HCT116 (cell line): ENCODE data around the gene CHODL. TPM values are rescaled to one million over a fixed set of nuclear protein-coding genes. Genes with fewer than 3 reads are reported as not detected.

Experiments used
- ATAC-seq: fragments of 200-7000 bp; cut with Tn5 transposase; 2 replicates; pipeline ENCODE4 v1.9.1; 2020; ENCODE audit warnings: mild to moderate bottlenecking, moderate library complexity
- BruUV-seq: library from RNA; stranded (reverse); fragments of 400-500 nt; replicated peaks from 2 replicates; lab custom pipeline; 2021; lab: Mats Ljungman, UMichigan
- CTCF ChIA-PET: fragments of 300-600 bp; sonication (Branson Sonifier 250); formaldehyde crosslinking; loops from one replicate; lab custom pipeline; 2021; ENCODE audit warnings: antibody characterized with exemption; lab: Charles Lee
- POLR2A ChIA-PET: fragments of 300-600, 350-600 bp; sonication (Branson Sonifier 250); formaldehyde crosslinking; loops from one replicate; lab custom pipeline; 2021; ENCODE audit warnings: antibody characterized with exemption; lab: Charles Lee
- RAD21 ChIA-PET, 2 experiments: fragments of 300-600 bp; sonication (Branson Sonifier 250); formaldehyde crosslinking; loops; one replicate each; lab custom pipeline; 2023; ENCODE audit warnings: low total read pairs in 2 of 2; ENCODE audit not compliant: uncharacterized antibody in 2 of 2, unreplicated experiment in 2 of 2, low non-redundant PET in 1 of 2; lab: Charles Lee
- DNase-seq: peaks from one replicate; pipeline ENCODE4 v3.0.0-alpha.2; 2010; ENCODE audit warnings: low read depth, low spot score
- H2AFZ ChIP-seq: fragments of 200-600 bp; shearing (Covaris generic), sonication (generic); 2 replicates; pipeline ENCODE4 v1.6.1; 2017; ENCODE audit warnings: low read depth, mixed run types, mixed read lengths, antibody characterized with exemption, low read length; ENCODE audit not compliant: poor library complexity, severe bottlenecking
- H3K27ac ChIP-seq: 2 replicates; pipeline ENCODE4 v1.5.1; 2012; ENCODE audit warnings: low read depth, low read length
- H3K27me3 ChIP-seq: fragments of 200-600 bp; sonication (generic); 2 replicates; pipeline ENCODE4 v1.6.1; 2016; ENCODE audit warnings: mixed run types, low read length, mixed read lengths; ENCODE audit not compliant: insufficient read depth
- H3K36me3 ChIP-seq, 2 experiments: fragments of 200-500 bp in 1 of 2; fragments of 200-600 bp in 1 of 2; sonication (Bioruptor generic) in 1 of 2; sonication (generic) in 1 of 2; 2 replicates each; pipeline versions ENCODE4 v1.5.1 to v1.6.1; 2014 to 2016; ENCODE audit warnings: low read length in 2 of 2, inconsistent platforms in 1 of 2, mixed read lengths in 1 of 2, mixed run types in 1 of 2; ENCODE audit not compliant: insufficient read depth in 2 of 2, control insufficient read depth in 1 of 2
- H3K4me1 ChIP-seq, 2 experiments: fragments of 200-600 bp in 1 of 2; sonication (generic) in 1 of 2; 2 replicates each; pipeline versions ENCODE4 v1.5.1 to v1.6.1; 2012 to 2017; ENCODE audit warnings: low read length in 2 of 2, inconsistent platforms in 1 of 2, mild to moderate bottlenecking in 1 of 2, mixed read lengths in 1 of 2, mixed run types in 1 of 2, moderate library complexity in 1 of 2; ENCODE audit not compliant: insufficient read depth in 2 of 2, control insufficient read depth in 1 of 2
- H3K4me2 ChIP-seq: fragments of 200-600 bp; sonication (generic); 2 replicates; pipeline ENCODE4 v1.6.1; 2017; ENCODE audit warnings: mixed run types, low read length, mixed read lengths
- H3K4me3 ChIP-seq, 2 experiments: fragments of 200-600 bp in 1 of 2; sonication (generic) in 1 of 2; replicated peaks in 1 of 2; 2 replicates each; pipeline ENCODE4 v1.5.1; 2011 to 2016; ENCODE audit warnings: low read length in 2 of 2, control low read depth in 1 of 2, low read depth in 1 of 2, mild to moderate bottlenecking in 1 of 2, mixed read lengths in 1 of 2, mixed run types in 1 of 2
- H3K79me2 ChIP-seq: fragments of 200-600 bp; sonication (generic); 2 replicates; pipeline ENCODE4 v1.6.1; 2017; ENCODE audit warnings: mild to moderate bottlenecking, mixed run types, low read length, moderate library complexity, mixed read lengths; ENCODE audit not compliant: insufficient read depth
- H3K9ac ChIP-seq: fragments of 200-600 bp; sonication (generic); 2 replicates; pipeline ENCODE4 v1.6.1; 2016; ENCODE audit warnings: low read length, mixed read lengths
- H3K9me2 ChIP-seq: fragments of 200-600 bp; sonication (generic), shearing (Covaris generic); 2 replicates; pipeline ENCODE4 v1.6.1; 2017; ENCODE audit warnings: mixed run types, mild to moderate bottlenecking, moderate library complexity; ENCODE audit not compliant: insufficient read depth
- H3K9me3 ChIP-seq, 2 experiments: fragments of 200-500 bp in 1 of 2; fragments of 200-600 bp in 1 of 2; sonication (Bioruptor generic) in 1 of 2; sonication (generic) in 1 of 2; 2 replicates each; pipeline ENCODE4 v1.6.1; 2014 to 2017; ENCODE audit warnings: low read length in 2 of 2, mixed read lengths in 2 of 2, inconsistent platforms in 1 of 2, low read depth in 1 of 2, mild to moderate bottlenecking in 1 of 2, mixed run types in 1 of 2, moderate library complexity in 1 of 2; ENCODE audit not compliant: control insufficient read depth in 1 of 2, insufficient read depth in 1 of 2
- H4K20me1 ChIP-seq: fragments of 200-600 bp; sonication (generic), shearing (Covaris generic); 2 replicates; pipeline ENCODE4 v1.6.1; 2017; ENCODE audit warnings: mixed run types, mild to moderate bottlenecking, moderate library complexity; ENCODE audit not compliant: insufficient read depth
- CBX3 ChIP-seq: IDR thresholded peaks from 2 replicates; pipeline ENCODE4 v1.6.1; 2012; ENCODE audit warnings: low read depth
- EGR1 ChIP-seq: IDR thresholded peaks from 2 replicates; pipeline ENCODE4 v1.6.1; 2012; ENCODE audit warnings: low read depth
- EZH2 ChIP-seq: fragments of 200-600 bp; sonication (generic); IDR thresholded peaks from 2 replicates; pipeline ENCODE4 v1.6.1; 2017; ENCODE audit warnings: antibody characterized with exemption, mixed run types
- FOSL1 ChIP-seq: IDR thresholded peaks from 2 replicates; pipeline ENCODE4 v1.6.1; 2012; ENCODE audit warnings: low read depth
- POLR2A ChIP-seq: IDR thresholded peaks from 2 replicates; pipeline ENCODE4 v1.7.0; 2011; ENCODE audit warnings: borderline replicate concordance; ENCODE audit not compliant: insufficient read depth, insufficient read length; ENCODE audit errors: extremely low read depth
- POLR2AphosphoS5 ChIP-seq: IDR thresholded peaks from 2 replicates; pipeline ENCODE4 v1.6.1; 2011; ENCODE audit warnings: mild to moderate bottlenecking, low read depth, low read length, moderate library complexity
- REST ChIP-seq: IDR thresholded peaks from 2 replicates; pipeline ENCODE4 v1.6.1; 2012; ENCODE audit warnings: low read depth
- SP1 ChIP-seq: IDR thresholded peaks from 2 replicates; pipeline ENCODE4 v1.6.1; 2012; ENCODE audit warnings: low read depth
- SRF ChIP-seq: IDR thresholded peaks from 2 replicates; pipeline ENCODE4 v1.6.1; 2012; ENCODE audit warnings: low read depth
- YY1 ChIP-seq: IDR thresholded peaks from 2 replicates; pipeline ENCODE4 v1.6.1; 2011; ENCODE audit warnings: low read length, low read depth, moderate library complexity, mild to moderate bottlenecking; ENCODE audit not compliant: insufficient replicate concordance; ENCODE audit errors: extremely low read depth
- ZNF274 ChIP-seq: fragments of 200-500 bp; sonication (Bioruptor generic); IDR thresholded peaks from 2 replicates; pipeline ENCODE4 v1.6.1; 2014; ENCODE audit warnings: mild to moderate bottlenecking, low read depth, low read length, inconsistent platforms
- intact Hi-C: fragments of 100-400 bp; cut with micrococcal nuclease; formaldehyde crosslinking; loops from 2 replicates; pipeline ENCODE4 v1.10.0; 2022
- total RNA-seq: library from RNA; stranded (reverse); gene quantifications from one replicate; pipeline ENCODE4 v1.2.1, GENCODE V29; 2021; ENCODE audit not compliant: unreplicated experiment

The CHODL gene
- total RNA-seq, 1 experiment from 2014 or later, result not detected

DNA sequence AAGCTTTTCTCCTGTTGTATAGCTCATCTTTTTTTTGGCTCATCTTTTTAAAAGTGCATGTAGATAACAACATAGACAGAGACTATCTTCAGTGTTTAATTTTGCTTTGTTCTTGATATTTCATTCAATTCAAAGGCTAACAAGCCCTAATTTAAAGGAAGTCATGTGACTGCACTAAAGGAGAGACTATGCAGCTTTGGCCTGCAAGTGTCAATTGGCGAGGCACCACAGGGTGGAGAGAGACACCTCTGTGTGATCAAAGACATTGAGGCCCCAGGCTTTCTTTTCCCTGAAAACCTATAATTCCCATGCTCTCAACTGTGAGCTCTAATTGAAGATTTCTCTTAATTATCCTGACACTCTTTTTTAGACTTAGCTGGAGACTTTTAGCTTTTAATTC is 53.6 kb downstream of the CHODL start:
- TF ChIP-seq FOSL1 (no peak), POLR2AphosphoS5 (no peak), SP1 (no peak), POLR2A (no peak), YY1 (no peak), SRF (no peak), CBX3 (no peak), EGR1 (no peak), ZNF274 (no peak), EZH2 (no peak), REST (no peak)
- TF ChIP-seq, all 23 proteins: peak for 0
- Histone ChIP-seq H3K36me3 (no peaks in the 10 kb centered on the region), H3K79me2 (no peaks in the 10 kb centered on the region), H3K27me3 (no peaks in the 10 kb centered on the region), H3K4me2 (no peak overlapping the region), H3K27ac (no peak overlapping the region), H3K4me1 (no peaks in the 10 kb centered on the region), H3K4me3 (no peak overlapping the region), H3K9me3 (peaks cover 8 to 27% of the 10 kb centered on the region in 2 experiments; a peak in 3 of 4 replicates), H4K20me1 (no peaks in the 10 kb centered on the region), H3K9ac (no peak overlapping the region), H3K9me2 (no peaks in the 10 kb centered on the region), H2AFZ (no peak overlapping the region)
- DNase-seq (no peak), ATAC-seq (no peak)
- ChIA-PET RAD21 (no interaction called here), POLR2A (no interaction called here), CTCF (no interaction called here)
- intact Hi-C loops, result no loop called here
- no TSS peak for BruUV-seq

Other genes starting within 250 kb of the CHODL start
- not detected for gene TMPRSS15, start 159.0 kb downstream of the CHODL start, total RNA-seq